GM23338 (cell line): ENCODE results near the gene SPDL1. TPM values are rescaled to one million over a fixed set of nuclear protein-coding genes. Genes with fewer than 3 reads are reported as not detected.

ENCODE experiments used
- ATAC-seq: fragments of 200-7000 bp; cut with Tn5 transposase; 3 replicates; pipeline ENCODE4 v1.9.1; 2020
- DNase-seq: peaks from one replicate; pipeline ENCODE4 v3.0.0-alpha.2; 2015; ENCODE audit warnings: low spot score
- H2AFZ ChIP-seq: fragments of 200-600 bp; sonication (generic); 2 replicates; pipeline ENCODE4 v1.8.0; 2016; ENCODE audit warnings: antibody characterized with exemption, mild to moderate bottlenecking, moderate library complexity
- H3F3A ChIP-seq: fragments of 200-600 bp; sonication (generic); replicated peaks from 2 replicates; pipeline ENCODE4 v1.8.0; 2017; ENCODE audit warnings: antibody characterized with exemption, mixed run types, low read depth
- H3K27ac ChIP-seq: fragments of 200-600 bp; sonication (generic); 2 replicates; pipeline ENCODE4 v1.6.1; 2016; ENCODE audit warnings: low read depth
- H3K27me3 ChIP-seq: fragments of 200-600 bp; sonication (generic); 2 replicates; pipeline ENCODE4 v1.8.0; 2016; ENCODE audit warnings: mild to moderate bottlenecking, mixed run types, moderate library complexity; ENCODE audit not compliant: insufficient read depth
- H3K36me3 ChIP-seq: fragments of 200-600 bp; sonication (generic); 2 replicates; pipeline ENCODE4 v1.8.0; 2016; ENCODE audit warnings: mild to moderate bottlenecking; ENCODE audit not compliant: insufficient read depth
- H3K4me1 ChIP-seq: fragments of 200-600 bp; sonication (generic); 2 replicates; pipeline ENCODE4 v1.8.0; 2016; ENCODE audit warnings: mild to moderate bottlenecking, moderate library complexity; ENCODE audit not compliant: insufficient read depth
- H3K4me2 ChIP-seq: fragments of 200-600 bp; sonication (generic); 2 replicates; pipeline ENCODE4 v1.7.1; 2017; ENCODE audit warnings: mixed run types
- H3K4me3 ChIP-seq: fragments of 200-600 bp; sonication (generic); 2 replicates; pipeline ENCODE4 v1.6.1; 2016; ENCODE audit warnings: mixed run types
- H3K79me2 ChIP-seq: fragments of 200-600 bp; sonication (generic); replicated peaks from 2 replicates; pipeline ENCODE4 v1.8.0; 2017; ENCODE audit warnings: mild to moderate bottlenecking; ENCODE audit not compliant: insufficient read depth
- H3K9me2 ChIP-seq: fragments of 200-600 bp; sonication (generic); 2 replicates; pipeline ENCODE4 v1.8.0; 2017; ENCODE audit not compliant: insufficient read depth
- H4K20me1 ChIP-seq: fragments of 200-600 bp; sonication (generic); replicated peaks from 2 replicates; pipeline ENCODE4 v1.8.0; 2017; ENCODE audit warnings: mild to moderate bottlenecking; ENCODE audit not compliant: insufficient read depth
- H3K27ac Mint-ChIP-seq: 2 replicates; pipeline ENCODE4 v1.8.0; 2020; ENCODE audit warnings: inconsistent platforms, mild to moderate bottlenecking, moderate library complexity, mixed read lengths
- H3K27me3 Mint-ChIP-seq: 3 replicates; pipeline ENCODE4 v1.8.0; 2022; ENCODE audit warnings: low read depth, mild to moderate bottlenecking, moderate library complexity, mixed read lengths, inconsistent platforms; ENCODE audit not compliant: insufficient read depth, poor library complexity
- H3K36me3 Mint-ChIP-seq: 3 replicates; pipeline ENCODE4 v1.8.0; 2021; ENCODE audit warnings: low read depth, mild to moderate bottlenecking, inconsistent platforms, moderate library complexity, mixed read lengths
- H3K4me1 Mint-ChIP-seq: 3 replicates; pipeline ENCODE4 v1.8.0; 2020; ENCODE audit warnings: mild to moderate bottlenecking, inconsistent platforms, mixed read lengths
- H3K4me3 Mint-ChIP-seq: 3 replicates; pipeline ENCODE4 v1.8.0; 2021; ENCODE audit warnings: moderate library complexity, mild to moderate bottlenecking, inconsistent platforms, mixed read lengths
- H3K9me3 Mint-ChIP-seq: 3 replicates; pipeline ENCODE4 v1.8.0; 2020; ENCODE audit warnings: moderate library complexity, mild to moderate bottlenecking, inconsistent platforms, mixed read lengths
- CREB1 ChIP-seq: fragments of 250-450 bp; sonication (Bioruptor Pico); IDR thresholded peaks from 2 replicates; pipeline ENCODE4 v1.5.0; 2020; ENCODE audit warnings: low read depth, mild to moderate bottlenecking, moderate library complexity
- CTCF ChIP-seq, 2 experiments: fragments of 200-600 bp in 1 of 2; sonication (generic) in 1 of 2; conservative IDR thresholded peaks; 2 replicates each; pipeline versions ENCODE4 v1.5.1 to v1.6.1; 2016 to 2017; ENCODE audit warnings: antibody characterized with exemption in 2 of 2, low read depth in 2 of 2, mild to moderate bottlenecking in 2 of 2, moderate library complexity in 1 of 2
- EZH2 ChIP-seq: fragments of 200-600 bp; sonication (generic); IDR thresholded peaks from one replicate; pipeline ENCODE4 v1.8.0; 2017; ENCODE audit warnings: antibody characterized with exemption, mild to moderate bottlenecking, low read depth; ENCODE audit not compliant: unreplicated experiment
- EZH2phosphoT487 ChIP-seq: fragments of 200-600 bp; sonication (generic); IDR thresholded peaks from one replicate; pipeline ENCODE4 v1.8.1; 2018; ENCODE audit warnings: antibody characterized with exemption; ENCODE audit not compliant: unreplicated experiment
- JUNB ChIP-seq: IDR thresholded peaks from one replicate; pipeline ENCODE4 v1.6.1; 2016; ENCODE audit warnings: antibody characterized with exemption; ENCODE audit not compliant: unreplicated experiment
- NANOG ChIP-seq: IDR thresholded peaks from 2 replicates; pipeline ENCODE4 v1.6.1; 2016; ENCODE audit warnings: antibody characterized with exemption, borderline replicate concordance
- POLR2AphosphoS5 ChIP-seq: IDR thresholded peaks from 2 replicates; pipeline ENCODE4 v1.6.1; 2016; ENCODE audit warnings: antibody characterized with exemption, low read depth
- REST ChIP-seq: IDR thresholded peaks from one replicate; pipeline ENCODE4 v1.6.1; 2018; ENCODE audit warnings: antibody characterized with exemption; ENCODE audit not compliant: unreplicated experiment
- STAT1 ChIP-seq: IDR thresholded peaks from one replicate; pipeline ENCODE4 v1.6.1; 2016; ENCODE audit warnings: antibody characterized with exemption; ENCODE audit not compliant: unreplicated experiment
- ZNF114 ChIP-seq: fragments of 250-450 bp; sonication (Bioruptor Pico); IDR thresholded peaks from 2 replicates; pipeline ENCODE4 v1.5.0; 2020; ENCODE audit warnings: mild to moderate bottlenecking, moderate library complexity
- ZNF331 ChIP-seq: fragments of 250-450 bp; sonication (Bioruptor Pico); IDR thresholded peaks from 2 replicates; pipeline ENCODE4 v1.5.0; 2020; ENCODE audit warnings: low read depth, mild to moderate bottlenecking, moderate library complexity
- ZNF462 ChIP-seq: fragments of 250-450 bp; sonication (Bioruptor Pico); IDR thresholded peaks from 2 replicates; pipeline ENCODE4 v1.5.0; 2020; ENCODE audit warnings: mild to moderate bottlenecking, moderate library complexity
- polyA plus RNA-seq: library from polyadenylated mRNA; unstranded; fragments of >200 nt; fragmentation: Nextera tagmentation; extraction: Ambion mirVana; gene quantifications from 2 replicates; pipeline ENCODE4 v1.2.1, GENCODE V29; 2016
- total RNA-seq: library from RNA; depleted of rRNA; stranded (reverse); fragments of >200 nt; shearing (Covaris generic); gene quantifications from 2 replicates; pipeline ENCODE4 v1.2.3, GENCODE V29; 2014
- TF ChIP-seq, protein P1 (sequence below): IDR thresholded peaks from 2 replicates; pipeline ENCODE4 v1.6.1; 2016; ENCODE audit warnings: antibody characterized with exemption

The SPDL1 gene
- total and polyA plus RNA-seq, 2 experiments from 2014 or later, result 76.9 to 79.6 TPM

GRCh38 chr5:169566202-169566601 is 17.4 kb upstream of the SPDL1 start:
- no peak for DNase-seq
- H3K79me2 ChIP-seq, result no peaks in the 10 kb centered on the region
- H3K36me3 ChIP-seq, result no peaks in the 10 kb centered on the region
- no peak overlapping the region for H3K4me2 ChIP-seq
- no peaks in the 10 kb centered on the region for H3K27me3 ChIP-seq
- no peak for ATAC-seq
- H3K4me3 Mint-ChIP-seq, result no peak overlapping the region
- no peaks in the 10 kb centered on the region for H3K4me1 Mint-ChIP-seq
- H3K4me1 ChIP-seq, result peaks cover 4% of the 10 kb centered on the region; the same call in 1 of the 2 replicates
- H3K27ac ChIP-seq, result no peak overlapping the region
- no peaks in the 10 kb centered on the region for H3K27me3 Mint-ChIP-seq
- no peak overlapping the region for H3K4me3 ChIP-seq
- no peak overlapping the region for H2AFZ ChIP-seq
- no peak overlapping the region for H3K27ac Mint-ChIP-seq
- H3K36me3 Mint-ChIP-seq, result no peaks in the 10 kb centered on the region
- H3F3A ChIP-seq, result no peaks in the 10 kb centered on the region
- H3K9me3 Mint-ChIP-seq, result no peaks in the 10 kb centered on the region
- H3K9me2 ChIP-seq, result peaks cover 6% of the 10 kb centered on the region; the same call in 1 of the 2 replicates
- TF ChIP-seq STAT1 (no peak), CREB1 (no peak), ZNF114 (no peak), POLR2AphosphoS5 (no peak), ZNF462 (no peak), EZH2phosphoT487 (no peak), NANOG (no peak), EZH2 (no peak), CTCF (conservative IDR thresholded peaks at IDR 0.05; ENCODE audit: low read depth in 2 of 2) (no peak), ZNF331 (CRISPR knock-in tag) (no peak), REST (no peak), JUNB (no peak)
- TF ChIP-seq, protein P1, sequence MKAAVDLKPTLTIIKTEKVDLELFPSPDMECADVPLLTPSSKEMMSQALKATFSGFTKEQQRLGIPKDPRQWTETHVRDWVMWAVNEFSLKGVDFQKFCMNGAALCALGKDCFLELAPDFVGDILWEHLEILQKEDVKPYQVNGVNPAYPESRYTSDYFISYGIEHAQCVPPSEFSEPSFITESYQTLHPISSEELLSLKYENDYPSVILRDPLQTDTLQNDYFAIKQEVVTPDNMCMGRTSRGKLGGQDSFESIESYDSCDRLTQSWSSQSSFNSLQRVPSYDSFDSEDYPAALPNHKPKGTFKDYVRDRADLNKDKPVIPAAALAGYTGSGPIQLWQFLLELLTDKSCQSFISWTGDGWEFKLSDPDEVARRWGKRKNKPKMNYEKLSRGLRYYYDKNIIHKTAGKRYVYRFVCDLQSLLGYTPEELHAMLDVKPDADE, result no peak
- no peaks in the 10 kb centered on the region for H4K20me1 ChIP-seq
